Measurements from ENCODE around the gene NHLH1.

Gene NHLH1

GRCh38 chr1:160371346-160371631 is 4.4 kb downstream of the NHLH1 start:
- no peak for DNase-seq (ENCODE audit: extremely low read depth, low read depth)
- TF ChIP-seq, protein P1, sequence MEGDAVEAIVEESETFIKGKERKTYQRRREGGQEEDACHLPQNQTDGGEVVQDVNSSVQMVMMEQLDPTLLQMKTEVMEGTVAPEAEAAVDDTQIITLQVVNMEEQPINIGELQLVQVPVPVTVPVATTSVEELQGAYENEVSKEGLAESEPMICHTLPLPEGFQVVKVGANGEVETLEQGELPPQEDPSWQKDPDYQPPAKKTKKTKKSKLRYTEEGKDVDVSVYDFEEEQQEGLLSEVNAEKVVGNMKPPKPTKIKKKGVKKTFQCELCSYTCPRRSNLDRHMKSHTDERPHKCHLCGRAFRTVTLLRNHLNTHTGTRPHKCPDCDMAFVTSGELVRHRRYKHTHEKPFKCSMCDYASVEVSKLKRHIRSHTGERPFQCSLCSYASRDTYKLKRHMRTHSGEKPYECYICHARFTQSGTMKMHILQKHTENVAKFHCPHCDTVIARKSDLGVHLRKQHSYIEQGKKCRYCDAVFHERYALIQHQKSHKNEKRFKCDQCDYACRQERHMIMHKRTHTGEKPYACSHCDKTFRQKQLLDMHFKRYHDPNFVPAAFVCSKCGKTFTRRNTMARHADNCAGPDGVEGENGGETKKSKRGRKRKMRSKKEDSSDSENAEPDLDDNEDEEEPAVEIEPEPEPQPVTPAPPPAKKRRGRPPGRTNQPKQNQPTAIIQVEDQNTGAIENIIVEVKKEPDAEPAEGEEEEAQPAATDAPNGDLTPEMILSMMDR (IDR thresholded peaks at IDR 0.05; ENCODE audit: low read depth, low read length), result no peak

DNA sequence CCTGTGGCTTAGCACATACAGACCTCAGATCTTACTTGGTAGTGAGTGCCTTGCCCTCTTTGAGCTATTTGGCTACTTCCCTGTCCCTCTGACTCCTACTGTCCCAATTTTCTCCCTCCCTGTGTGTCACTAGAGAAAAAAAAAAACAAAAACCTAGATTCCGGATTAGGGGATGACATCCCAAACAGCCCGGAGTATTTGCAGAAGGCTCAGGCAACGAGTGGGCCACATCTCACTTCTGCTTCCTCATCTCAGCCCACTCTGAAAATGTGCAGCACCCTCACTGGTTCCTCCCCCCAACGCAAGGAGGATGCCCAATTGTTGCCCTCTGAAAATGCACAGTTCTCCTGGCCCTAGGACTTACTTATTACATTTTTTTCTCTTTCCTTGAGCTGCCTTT is 4.9 kb downstream of the NHLH1 start:
- TF ChIP-seq, protein P1 (IDR thresholded peaks at IDR 0.05; ENCODE audit: low read depth, low read length), result no peak
- no peak for DNase-seq (ENCODE audit: extremely low read depth, low read depth)

- DNase-seq (ENCODE audit: extremely low read depth, low read depth), result no peak
- TF ChIP-seq, protein P1 (IDR thresholded peaks at IDR 0.05; ENCODE audit: low read depth, low read length), result no peak
These were observed 6.8 kb downstream of the NHLH1 start for GRCh38 chr1:160373696-160374095.

GRCh38 chr1:160374306-160375110 is 7.6 kb downstream of the NHLH1 start:
- TF ChIP-seq, protein P1 (IDR thresholded peaks at IDR 0.05; ENCODE audit: low read depth, low read length), result no peak
- DNase-seq (ENCODE audit: extremely low read depth, low read depth), result no peak

DNA sequence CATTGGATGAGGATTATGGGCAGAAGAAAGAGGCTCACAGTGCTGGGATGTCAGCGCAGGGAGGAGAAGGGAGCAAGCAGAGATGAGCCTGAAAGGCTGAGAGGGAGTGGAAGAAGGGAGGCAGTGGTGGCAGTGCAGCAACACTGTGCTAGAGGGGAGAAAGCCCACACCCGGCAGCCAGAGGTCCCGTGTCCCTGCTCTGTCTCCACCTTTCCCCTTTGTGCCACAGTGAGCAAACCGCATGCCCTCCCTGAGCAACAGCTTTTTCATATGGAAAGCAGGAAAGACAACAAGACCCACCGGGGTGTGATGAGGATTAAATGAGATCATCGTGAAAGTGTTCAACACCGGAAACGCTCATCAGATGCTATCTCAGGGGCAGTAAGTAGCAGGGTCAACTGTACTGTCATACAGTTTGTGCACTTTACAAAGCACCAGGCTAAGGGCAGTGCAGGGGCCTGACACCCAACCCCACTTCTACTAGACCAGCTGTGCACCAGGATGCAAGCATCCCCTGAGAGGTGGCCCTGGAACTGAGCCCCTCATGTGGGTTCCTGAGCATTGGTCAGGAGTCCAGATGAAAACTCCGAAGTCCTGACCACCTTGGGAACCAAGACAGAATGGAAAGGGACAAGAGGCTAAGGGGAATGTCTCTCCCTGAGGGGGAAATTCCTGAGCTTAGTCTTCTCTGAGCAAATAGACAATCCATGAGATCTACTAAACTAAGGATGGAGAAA is 9.1 kb downstream of the NHLH1 start:
- DNase-seq (ENCODE audit: extremely low read depth, low read depth), result no peak
- TF ChIP-seq, protein P1 (IDR thresholded peaks at IDR 0.05; ENCODE audit: low read depth, low read length), result no peak

GRCh38 chr1:160376525-160377131 is 9.8 kb downstream of the NHLH1 start:
- TF ChIP-seq, protein P1 (IDR thresholded peaks at IDR 0.05; ENCODE audit: low read depth, low read length), result peak; percentile 91

More at GRCh38 chr1:160376525-160377131, 9.8 kb downstream of the NHLH1 start:
- DNase-seq (ENCODE audit: extremely low read depth, low read depth), result peak; percentile 24
